Activated CD4-positive, CD25-positive, alpha-beta regulatory T cell treated with anti-CD3 and anti-CD28 coated beads, Interleukin-2, amount 50 U/mL, for 72 hours (primary cell): ENCODE results near the gene PARD3B.

Experiments used
- DNase-seq: peaks from one replicate; pipeline ENCODE4 v3.0.0; 2021

Gene PARD3B

DNA sequence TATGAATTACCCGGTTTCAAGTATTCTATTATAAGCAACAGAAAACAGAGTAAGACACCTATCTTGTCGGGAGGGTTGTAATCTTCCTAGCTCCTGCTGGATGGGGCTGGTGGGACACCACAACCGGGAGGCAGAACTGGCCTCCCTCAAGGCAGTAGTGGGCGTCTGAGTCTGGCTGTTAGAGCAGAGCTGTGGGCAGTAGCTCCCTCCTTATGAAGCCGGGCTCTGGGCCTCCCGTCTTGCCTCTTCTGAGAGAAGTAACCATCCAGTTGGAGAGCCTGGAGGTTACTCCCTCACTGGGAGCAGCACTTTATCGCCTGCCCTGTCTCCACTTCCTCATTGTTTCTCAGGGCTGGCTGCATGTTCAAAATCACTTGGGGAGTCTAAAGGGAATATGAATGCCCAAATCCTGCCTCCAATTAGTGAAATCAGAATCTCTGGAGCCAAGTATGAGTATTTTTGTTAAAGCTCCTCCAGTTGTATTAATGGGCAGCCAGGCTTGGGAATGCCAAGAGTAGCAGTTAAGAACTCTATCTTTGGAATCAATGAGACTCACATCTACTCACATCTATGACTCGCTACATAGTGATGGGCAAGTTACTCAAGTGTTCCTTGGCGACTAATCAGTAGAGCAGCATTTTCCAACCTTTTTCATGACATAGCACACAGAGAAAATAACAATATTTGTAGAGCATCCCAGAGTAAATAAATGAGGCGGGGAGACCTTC lies 1109.8 kb downstream of the PARD3B start:
- DNase-seq, result no peak

DNA sequence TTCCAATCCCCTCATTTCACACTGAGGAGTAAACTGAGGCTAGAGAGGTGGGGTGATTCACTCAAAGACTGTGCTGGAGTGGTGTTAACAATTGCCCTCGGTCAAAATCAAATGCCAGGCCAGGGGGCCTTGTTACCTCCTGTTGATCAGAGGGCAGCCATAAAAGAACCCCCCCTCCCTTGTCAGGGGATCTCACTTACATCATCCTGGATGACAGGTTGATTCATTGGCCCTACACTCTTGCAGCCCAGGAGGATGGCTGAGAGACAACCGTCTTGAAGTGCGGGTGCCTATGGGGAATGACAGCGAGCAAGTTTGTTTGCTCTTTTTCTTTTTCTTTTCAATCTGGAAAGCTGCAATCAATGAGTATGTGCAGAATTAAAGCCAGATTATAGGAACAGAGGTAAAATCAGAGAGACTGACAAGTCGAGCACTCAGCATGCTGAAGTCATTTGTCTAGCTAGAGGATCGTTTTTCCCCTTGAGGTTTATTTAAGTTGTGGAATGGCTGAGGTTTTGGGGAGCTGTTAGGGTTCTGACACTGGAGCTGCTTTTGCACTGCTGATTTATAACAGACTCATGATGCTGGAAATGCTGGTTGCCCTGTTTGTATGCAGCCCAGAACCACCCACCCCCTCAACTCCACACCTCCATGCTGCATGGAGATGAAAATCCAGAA lies 1110.6 kb downstream of the PARD3B start:
- no peak for DNase-seq

DNA sequence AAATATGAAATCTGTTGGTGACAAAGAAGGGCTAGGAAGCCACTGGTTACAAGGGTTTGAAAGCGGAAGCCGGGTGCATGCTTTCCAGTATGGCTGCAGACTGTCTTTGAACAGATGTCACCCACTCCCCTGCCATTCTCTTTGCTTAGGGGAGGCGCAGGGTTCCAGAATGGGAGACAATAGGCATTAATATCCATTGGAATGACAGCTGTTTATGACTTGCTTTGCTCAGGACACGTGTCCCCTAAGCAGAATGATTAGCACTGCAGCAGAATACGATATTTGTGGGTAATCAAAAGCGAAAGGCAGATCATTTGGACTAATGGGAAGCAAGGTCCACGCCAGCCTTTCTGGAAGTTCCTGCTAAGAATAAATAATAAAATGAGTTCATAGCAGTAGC lies 1111.2 kb downstream of the PARD3B start:
- DNase-seq, result no peak

DNA sequence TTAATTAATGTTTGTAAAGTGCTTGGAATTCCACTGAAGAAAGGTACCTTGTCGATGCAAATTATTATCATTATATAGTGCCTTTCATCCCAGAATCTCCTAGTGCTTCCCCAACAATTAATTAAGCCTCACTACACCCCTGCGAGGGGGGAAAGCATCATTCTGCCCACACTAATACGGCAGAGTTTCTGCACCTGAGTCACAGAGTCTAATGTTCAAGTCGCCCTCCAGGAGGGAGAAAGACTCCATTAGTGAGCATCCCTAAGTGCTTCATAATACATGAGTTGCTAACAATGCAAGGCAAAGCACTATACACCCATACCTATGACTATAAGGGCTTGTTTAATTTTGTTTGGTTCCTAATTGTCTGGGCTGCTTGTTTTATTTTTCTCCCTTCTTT lies 1111.7 kb downstream of the PARD3B start:
- no peak for DNase-seq

DNA sequence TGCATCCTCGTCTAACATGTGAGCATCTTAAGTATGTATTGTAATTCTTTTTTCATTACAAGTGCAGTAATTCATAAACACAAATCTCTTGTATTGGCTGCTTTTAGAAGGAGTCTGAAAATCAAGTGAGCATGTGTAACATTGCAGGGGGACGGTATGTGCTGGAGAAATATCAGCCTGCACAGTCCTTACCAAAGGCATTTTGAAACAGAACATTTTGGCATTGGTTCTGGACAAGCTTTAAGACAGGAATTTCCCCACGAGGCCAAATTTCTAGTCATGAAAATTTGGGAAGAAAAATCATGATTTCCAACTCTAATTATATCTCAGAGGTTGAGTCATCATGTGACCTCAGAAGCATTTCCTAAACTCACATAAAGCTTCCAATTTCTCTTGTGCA lies 1112.3 kb downstream of the PARD3B start:
- DNase-seq, result no peak

DNA sequence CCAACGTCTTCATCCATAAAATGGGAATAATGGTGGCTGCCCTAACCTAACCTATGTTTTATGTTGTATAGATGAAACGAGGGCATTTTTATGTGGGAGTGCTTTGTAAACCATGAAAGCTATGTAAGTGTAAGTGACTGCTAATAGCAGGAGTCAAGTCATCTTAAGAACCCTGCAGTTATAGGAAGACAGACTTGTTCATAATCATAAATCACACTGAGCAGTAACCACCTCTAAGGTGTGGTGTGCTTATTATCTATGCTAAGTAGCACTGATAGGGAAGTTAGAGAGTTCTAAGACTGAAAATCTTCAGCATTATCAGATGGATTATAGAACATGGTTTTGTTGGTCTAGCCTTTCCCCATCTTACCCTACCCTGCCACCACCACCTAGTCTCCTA lies 1112.8 kb downstream of the PARD3B start:
- no peak for DNase-seq

DNA sequence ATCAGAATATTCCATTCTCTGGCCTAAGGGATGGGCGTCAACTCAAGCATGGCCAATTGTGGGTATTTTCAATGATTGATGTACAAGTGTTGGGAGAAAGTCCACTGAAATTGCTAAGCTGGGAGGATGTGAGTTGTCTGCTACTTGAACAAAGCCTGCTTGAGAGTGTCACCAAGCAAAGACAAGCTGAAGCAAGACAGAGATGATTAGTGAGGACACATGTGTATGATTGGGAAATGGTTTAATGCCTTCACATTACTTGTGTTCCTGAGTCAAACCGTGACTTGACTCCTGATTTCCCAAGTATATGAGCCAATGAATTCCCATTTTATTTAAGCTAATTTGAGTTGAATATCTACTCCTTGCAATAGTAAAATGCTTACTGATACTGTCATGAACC lies 1113.3 kb downstream of the PARD3B start:
- DNase-seq, result no peak

DNA sequence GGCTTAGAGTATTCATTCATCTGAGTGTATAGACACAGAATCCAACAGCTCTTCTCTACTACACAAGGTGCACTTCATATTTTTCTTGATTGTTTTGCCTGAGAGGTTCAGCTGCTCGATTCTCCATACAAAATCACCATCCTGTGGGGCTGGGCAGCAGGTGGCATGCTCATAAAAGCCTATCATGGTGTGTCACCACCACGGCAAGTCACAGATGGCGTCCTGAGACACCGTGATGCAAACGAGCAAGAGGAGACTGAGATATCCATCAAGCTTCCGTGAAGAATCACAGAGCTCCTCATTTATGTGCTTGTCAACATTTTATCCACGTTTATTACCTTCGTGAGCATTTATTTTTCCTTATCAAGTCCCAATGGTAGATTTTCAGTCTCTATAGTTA lies 1114.6 kb downstream of the PARD3B start:
- DNase-seq, result no peak

DNA sequence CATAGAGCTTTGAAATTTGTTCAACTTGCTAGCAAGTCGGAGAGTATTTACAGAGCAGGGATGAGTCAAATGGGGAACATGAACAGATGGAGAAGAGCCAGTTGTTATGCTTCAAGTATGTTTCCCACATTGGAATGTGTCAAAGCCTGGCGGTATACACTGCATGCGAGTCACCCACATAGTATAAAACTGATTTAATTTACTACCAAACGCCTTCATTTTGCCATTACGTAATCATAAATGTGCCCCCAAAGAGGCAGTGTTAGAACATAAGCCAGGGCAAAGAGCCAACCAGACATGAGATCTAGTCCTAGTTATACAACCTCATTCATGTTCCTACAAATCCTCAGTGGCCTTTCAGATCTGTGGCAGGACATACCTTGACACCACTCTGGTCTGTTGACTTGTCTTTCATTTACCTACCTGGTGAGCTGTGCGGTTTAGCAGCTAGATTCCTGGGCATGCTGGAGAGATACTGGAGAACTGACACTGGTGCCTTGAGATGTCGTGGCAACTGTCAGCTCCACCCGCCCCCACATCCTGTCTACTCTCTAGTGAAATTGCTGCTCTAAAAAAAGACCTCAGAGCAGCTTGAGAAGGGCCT lies 1115.3 kb downstream of the PARD3B start:
- no peak for DNase-seq

DNA sequence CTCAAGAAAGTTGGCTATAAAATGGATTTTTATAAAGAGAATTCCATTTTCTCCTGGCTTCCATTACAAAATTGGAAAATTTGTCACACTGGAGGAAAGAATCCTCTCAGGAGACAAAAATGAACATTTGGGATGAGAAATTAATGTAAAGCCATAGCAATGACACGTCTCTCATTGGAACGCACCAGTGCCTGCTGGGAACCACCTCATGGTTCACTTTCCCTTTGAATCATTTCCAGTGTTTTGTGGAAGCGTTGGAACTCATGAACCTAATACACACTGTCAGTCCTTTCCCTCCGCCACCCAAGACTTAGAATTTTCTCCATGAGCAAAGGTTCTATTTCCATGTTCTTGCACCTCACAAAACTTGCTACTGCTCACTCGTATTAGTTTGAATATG lies 1116.0 kb downstream of the PARD3B start:
- no peak for DNase-seq

DNA sequence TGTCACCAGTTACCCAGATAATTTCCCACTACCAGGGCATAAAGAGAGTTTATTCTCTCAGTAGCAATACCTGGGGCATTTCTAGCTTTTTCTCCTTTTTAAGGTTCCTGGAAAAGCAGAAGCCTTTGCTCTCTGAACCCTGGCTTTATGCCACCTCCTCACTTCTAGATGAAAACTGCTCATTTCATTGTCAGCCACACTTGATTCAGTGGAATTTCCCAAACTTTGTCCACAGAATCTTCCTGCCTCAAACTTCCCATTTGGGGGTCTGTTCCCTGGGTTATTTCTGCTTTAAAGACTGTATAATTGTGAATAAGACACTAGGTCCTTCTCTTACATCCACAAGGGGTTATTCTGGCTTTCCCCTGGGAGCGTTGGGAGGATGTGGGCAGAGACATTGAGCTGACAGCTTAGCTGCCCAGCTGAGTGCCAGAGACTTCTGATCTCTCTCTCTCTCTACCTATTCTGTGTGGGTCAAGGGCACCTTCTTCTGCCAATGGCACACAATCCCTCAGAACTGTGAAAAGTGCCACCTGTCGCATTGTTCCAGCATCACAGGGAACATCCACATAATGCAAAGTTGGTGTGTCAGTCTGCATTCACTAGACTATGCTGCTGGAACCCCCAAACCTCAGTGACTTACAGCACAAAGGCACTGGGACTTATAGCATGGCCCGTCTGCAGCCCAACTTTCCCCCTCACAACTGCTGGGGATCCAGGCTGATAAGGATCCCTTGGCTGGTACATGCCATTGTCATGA lies 1117.1 kb downstream of the PARD3B start:
- no peak for DNase-seq

DNA sequence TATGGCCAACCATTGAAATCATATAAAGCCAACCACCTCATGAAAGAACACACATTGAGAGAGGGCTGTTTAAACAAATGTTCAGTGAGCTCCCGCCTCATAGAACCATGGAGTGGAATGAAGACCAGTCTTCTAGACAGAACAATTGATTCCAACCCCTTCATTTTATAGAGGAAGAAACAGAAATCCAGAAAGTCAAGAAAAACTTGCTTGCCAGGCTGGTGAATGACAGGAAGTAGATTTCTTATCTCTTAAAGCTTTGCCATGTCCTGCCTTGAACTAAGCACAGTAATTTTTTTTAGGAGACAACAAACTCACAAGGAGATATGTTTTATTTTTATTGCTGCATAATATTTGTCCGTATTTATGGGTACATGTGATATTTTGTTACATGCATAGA lies 1120.5 kb downstream of the PARD3B start:
- no peak for DNase-seq
